GM12873 (cell line): ENCODE results near the gene CASP1.

Source experiments
- CTCF ChIP-seq: IDR thresholded peaks from 2 replicates; pipeline ENCODE4 v1.5.1; 2012; ENCODE audit warnings: low read depth, mild to moderate bottlenecking, moderate library complexity, low read length, control low read depth; ENCODE audit not compliant: insufficient read depth; ENCODE audit errors: missing control alignments

Gene CASP1

GRCh38 chr11:105034813-105035620 lies at the start of gene CASP1:
Gene CASP1, minus strand, starts transcription at chr11:105035144. Its CDS starts 31 bp downstream, at chr11:105035113.
- no peak for TF ChIP-seq CTCF

GRCh38 chr11:105081412-105082150 lies 46.6 kb upstream of the CASP1 start:
- no peak for TF ChIP-seq CTCF

DNA sequence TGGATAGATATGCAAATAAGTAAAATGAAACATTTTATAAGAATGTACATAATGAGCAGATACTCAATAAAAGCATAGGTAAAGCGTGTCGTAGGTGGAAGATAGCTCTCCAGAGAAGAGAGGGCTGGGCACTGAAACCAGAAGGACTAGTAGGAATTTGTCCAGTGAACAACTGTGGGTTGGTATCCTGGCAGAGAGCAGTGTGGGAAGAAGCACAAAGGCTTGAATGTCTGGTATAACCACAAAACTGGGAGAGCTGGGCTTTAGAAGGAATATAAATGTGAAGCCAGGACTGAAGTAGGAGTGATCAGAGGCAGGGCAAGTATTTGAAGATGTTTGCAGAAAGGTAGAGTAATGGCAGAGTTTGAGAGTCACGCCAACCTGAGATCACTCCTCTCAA lies 43.3 kb upstream of the CASP1 start:
- TF ChIP-seq CTCF: no peak

DNA sequence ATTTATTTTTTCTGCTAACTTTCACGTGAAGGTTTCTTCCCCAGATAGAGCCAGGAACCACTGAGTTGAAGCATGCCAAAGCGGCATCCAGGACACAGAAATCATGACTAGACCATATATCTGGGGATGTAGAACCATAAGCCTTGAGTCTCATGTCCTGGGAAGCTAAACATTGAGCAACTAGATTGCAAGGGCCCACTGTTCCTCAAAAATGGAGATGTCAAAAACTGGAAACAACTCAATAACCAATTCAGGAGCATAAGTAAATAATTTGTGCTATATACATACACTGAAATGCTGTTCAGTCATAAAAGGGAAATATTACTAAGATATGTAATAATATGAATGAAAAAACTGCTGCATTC lies 39.2 kb upstream of the CASP1 start:
- TF ChIP-seq CTCF: no peak

GRCh38 chr11:105073456-105074165 lies 38.7 kb upstream of the CASP1 start:
- TF ChIP-seq CTCF: no peak

GRCh38 chr11:105071089-105071732 lies 36.3 kb upstream of the CASP1 start:
- TF ChIP-seq CTCF: no peak
